ENCODE results near the gene LAD1.

The LAD1 gene

DNA sequence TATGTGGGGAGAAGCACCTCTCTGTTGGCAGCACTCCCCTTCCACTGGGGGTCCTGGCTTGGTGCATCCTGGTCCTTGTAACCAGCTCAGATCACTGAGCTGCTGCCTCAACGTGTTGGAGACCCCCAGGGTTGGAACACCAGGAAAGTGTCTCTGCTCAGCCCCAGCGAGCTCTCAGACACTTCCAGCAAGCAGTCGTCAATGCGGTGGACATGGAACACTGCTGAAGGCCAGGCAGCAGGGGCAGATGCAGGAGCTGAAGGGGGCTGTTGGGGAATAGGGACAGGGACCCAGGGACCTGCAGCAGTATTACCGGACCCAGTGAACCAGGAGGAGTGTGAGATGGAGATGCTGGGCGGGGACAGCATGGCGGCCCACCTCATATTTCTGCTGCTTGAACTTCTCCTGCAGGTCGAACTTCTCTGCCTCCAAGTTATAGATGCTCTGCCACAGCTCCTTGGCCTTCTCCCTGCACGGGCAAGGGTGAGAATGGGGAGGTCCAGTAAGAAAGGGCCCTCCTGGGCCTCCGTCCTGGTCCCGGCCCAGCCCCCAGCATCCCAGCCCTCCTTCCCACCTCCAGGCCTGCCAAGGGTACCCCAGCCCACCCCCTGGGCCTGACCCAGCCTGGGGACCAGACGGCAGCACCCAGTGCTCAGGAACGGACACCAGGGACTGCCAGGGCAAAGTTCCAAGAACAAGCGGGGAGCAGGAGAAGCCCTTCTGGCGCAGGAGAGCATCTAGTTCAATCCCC, 38.0 kb downstream of the LAD1 start:
- Histone ChIP-seq H3K4me1 (ENCODE audit: insufficient read depth, low read length, poor library complexity, severe bottlenecking) (no peaks in the 10 kb centered on the region), H3K9ac (ENCODE audit: low read depth, low read length, poor library complexity, severe bottlenecking) (no peak overlapping the region), H3K9me2 (replicated peaks; ENCODE audit: low read depth, low read length) (no peaks in the 10 kb centered on the region), H3K4me3 (ENCODE audit: low read length, poor library complexity, severe bottlenecking) (no peak overlapping the region), H3F3A (ENCODE audit: low read depth) (no peaks in the 10 kb centered on the region), H3K27me3 (ENCODE audit: insufficient read depth, low read length, poor library complexity, severe bottlenecking) (no peaks in the 10 kb centered on the region), H4K20me1 (ENCODE audit: insufficient read depth, low read length, poor library complexity, severe bottlenecking) (no peaks in the 10 kb centered on the region), H3K4me2 (ENCODE audit: low read depth, low read length, poor library complexity, severe bottlenecking) (no peak overlapping the region), H3K79me2 (ENCODE audit: insufficient read depth, low read length) (no peaks in the 10 kb centered on the region), H3K9me3 (ENCODE audit: insufficient read depth, low read depth, low read length) (no peaks in the 10 kb centered on the region), H3K36me3 (ENCODE audit: insufficient read depth, low read length) (no peaks in the 10 kb centered on the region), H2AFZ (ENCODE audit: low read length) (no peak overlapping the region)
- TF ChIP-seq EZH2phosphoT487 (IDR thresholded peaks at IDR 0.05; ENCODE audit: borderline replicate concordance) (no peak), CTCF (conservative IDR thresholded peaks at IDR 0.05; ENCODE audit: low read length) (no peak)

- Histone ChIP-seq H3K9me2 (replicated peaks; ENCODE audit: low read depth, low read length) (no peaks in the 10 kb centered on the region), H3K4me3 (ENCODE audit: low read length, poor library complexity, severe bottlenecking) (no peak overlapping the region), H3K79me2 (ENCODE audit: insufficient read depth, low read length) (no peaks in the 10 kb centered on the region), H3K4me1 (ENCODE audit: insufficient read depth, low read length, poor library complexity, severe bottlenecking) (no peaks in the 10 kb centered on the region), H2AFZ (ENCODE audit: low read length) (no peak overlapping the region), H3F3A (ENCODE audit: low read depth) (no peaks in the 10 kb centered on the region), H3K27me3 (ENCODE audit: insufficient read depth, low read length, poor library complexity, severe bottlenecking) (no peaks in the 10 kb centered on the region), H3K9ac (ENCODE audit: low read depth, low read length, poor library complexity, severe bottlenecking) (no peak overlapping the region), H3K36me3 (ENCODE audit: insufficient read depth, low read length) (no peaks in the 10 kb centered on the region), H3K9me3 (ENCODE audit: insufficient read depth, low read depth, low read length) (no peaks in the 10 kb centered on the region), H3K4me2 (ENCODE audit: low read depth, low read length, poor library complexity, severe bottlenecking) (no peak overlapping the region), H4K20me1 (ENCODE audit: insufficient read depth, low read length, poor library complexity, severe bottlenecking) (no peaks in the 10 kb centered on the region)
- no peak for TF ChIP-seq EZH2phosphoT487 (IDR thresholded peaks at IDR 0.05; ENCODE audit: borderline replicate concordance)
- no peak for TF ChIP-seq CTCF (conservative IDR thresholded peaks at IDR 0.05; ENCODE audit: low read length)
These were observed 38.6 kb downstream of the LAD1 start for GRCh38 chr1:201360486-201360885.

DNA sequence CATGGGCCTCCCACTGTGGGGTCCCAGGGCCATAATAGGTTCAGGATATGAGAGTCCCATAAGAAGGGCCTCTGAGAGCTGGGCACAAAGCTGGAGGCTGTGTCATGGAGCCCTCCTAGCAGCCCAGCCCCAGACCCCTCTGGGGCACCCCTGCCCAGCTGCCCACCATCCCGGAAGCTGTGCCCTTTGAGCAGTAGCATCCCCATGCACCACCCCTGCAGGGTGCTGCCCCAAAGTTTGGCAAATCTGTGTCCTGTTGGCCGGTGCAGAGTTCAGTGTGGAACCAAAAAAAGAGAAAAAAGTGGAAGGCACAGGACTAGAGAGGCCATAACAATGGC, 39.3 kb downstream of the LAD1 start:
- H3K9me2 ChIP-seq (replicated peaks; ENCODE audit: low read depth, low read length): no peaks in the 10 kb centered on the region
- H3K4me3 ChIP-seq (ENCODE audit: low read length, poor library complexity, severe bottlenecking): no peak overlapping the region
- TF ChIP-seq EZH2phosphoT487 (IDR thresholded peaks at IDR 0.05; ENCODE audit: borderline replicate concordance): no peak
- no peak for TF ChIP-seq CTCF (conservative IDR thresholded peaks at IDR 0.05; ENCODE audit: low read length)
- no peaks in the 10 kb centered on the region for H3K4me1 ChIP-seq (ENCODE audit: insufficient read depth, low read length, poor library complexity, severe bottlenecking)
- no peaks in the 10 kb centered on the region for H4K20me1 ChIP-seq (ENCODE audit: insufficient read depth, low read length, poor library complexity, severe bottlenecking)
- no peak overlapping the region for H3K4me2 ChIP-seq (ENCODE audit: low read depth, low read length, poor library complexity, severe bottlenecking)
- no peaks in the 10 kb centered on the region for H3K79me2 ChIP-seq (ENCODE audit: insufficient read depth, low read length)
- H3K9me3 ChIP-seq (ENCODE audit: insufficient read depth, low read depth, low read length): no peaks in the 10 kb centered on the region
- no peaks in the 10 kb centered on the region for H3K27me3 ChIP-seq (ENCODE audit: insufficient read depth, low read length, poor library complexity, severe bottlenecking)
- no peak overlapping the region for H3K9ac ChIP-seq (ENCODE audit: low read depth, low read length, poor library complexity, severe bottlenecking)
- H3F3A ChIP-seq (ENCODE audit: low read depth): no peaks in the 10 kb centered on the region
- H2AFZ ChIP-seq (ENCODE audit: low read length): no peak overlapping the region
- no peaks in the 10 kb centered on the region for H3K36me3 ChIP-seq (ENCODE audit: insufficient read depth, low read length)
